GM19467 (cell line): Measurements from ENCODE around the gene YPEL1.
"Not testable (repeated sequence)": the region's sequence is repeated elsewhere in the genome, so short reads cannot be mapped to it uniquely, and the experiment has no call there.

Source experiments
- ATAC-seq: cut with Tn5 transposase; IDR thresholded peaks from one replicate; pipeline ENCODE4 v1.9.1; 2021; ENCODE audit warnings: mild to moderate bottlenecking, moderate library complexity; ENCODE audit not compliant: unreplicated experiment

The YPEL1 gene

GRCh38 chr22:21701384-21701971, 34.1 kb downstream of the YPEL1 start:
- no peak for ATAC-seq

GRCh38 chr22:21700822-21701221, 34.8 kb downstream of the YPEL1 start:
- no peak for ATAC-seq

DNA sequence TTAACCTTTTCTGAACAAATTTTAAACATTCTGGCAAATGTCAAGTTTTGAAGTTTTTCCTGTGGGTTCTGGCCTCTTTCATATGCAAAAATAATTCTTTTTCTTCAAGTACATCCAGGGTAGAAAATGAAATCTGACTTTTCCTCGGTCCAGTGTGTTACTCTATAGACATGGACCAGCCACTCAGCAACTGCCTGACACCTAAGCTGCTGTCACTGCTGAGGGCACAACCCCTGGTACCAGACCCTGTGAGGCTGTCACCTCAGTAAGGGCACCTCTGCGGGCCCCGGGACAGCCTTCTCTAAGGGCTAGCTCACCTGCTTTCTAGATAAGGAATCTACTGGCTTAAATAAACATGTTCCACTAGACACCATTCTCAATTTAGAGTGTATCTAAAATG, 36.0 kb downstream of the YPEL1 start:
- no peak for ATAC-seq

- no peak for ATAC-seq
Observed at GRCh38 chr22:21698430-21699329, 36.9 kb downstream of the YPEL1 start.

DNA sequence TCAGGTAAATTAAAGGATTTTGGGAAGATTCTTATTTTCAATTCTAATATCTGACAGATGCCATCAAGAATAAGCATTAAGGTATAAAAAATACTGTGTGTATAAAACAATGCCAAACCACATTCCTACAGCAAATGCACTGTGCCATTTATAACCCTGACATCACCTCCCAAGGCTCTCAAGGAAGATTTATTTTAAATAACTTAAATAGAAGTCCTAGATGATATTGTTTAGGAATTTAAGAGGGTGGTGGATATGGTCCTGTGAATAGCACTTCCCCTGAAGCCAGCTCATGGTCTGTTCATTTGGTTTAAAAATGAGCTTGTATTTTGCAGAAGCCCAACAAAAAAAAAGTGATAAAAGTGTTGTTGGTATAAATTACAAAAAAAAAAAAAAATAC, 37.7 kb downstream of the YPEL1 start:
- ATAC-seq: no peak

DNA sequence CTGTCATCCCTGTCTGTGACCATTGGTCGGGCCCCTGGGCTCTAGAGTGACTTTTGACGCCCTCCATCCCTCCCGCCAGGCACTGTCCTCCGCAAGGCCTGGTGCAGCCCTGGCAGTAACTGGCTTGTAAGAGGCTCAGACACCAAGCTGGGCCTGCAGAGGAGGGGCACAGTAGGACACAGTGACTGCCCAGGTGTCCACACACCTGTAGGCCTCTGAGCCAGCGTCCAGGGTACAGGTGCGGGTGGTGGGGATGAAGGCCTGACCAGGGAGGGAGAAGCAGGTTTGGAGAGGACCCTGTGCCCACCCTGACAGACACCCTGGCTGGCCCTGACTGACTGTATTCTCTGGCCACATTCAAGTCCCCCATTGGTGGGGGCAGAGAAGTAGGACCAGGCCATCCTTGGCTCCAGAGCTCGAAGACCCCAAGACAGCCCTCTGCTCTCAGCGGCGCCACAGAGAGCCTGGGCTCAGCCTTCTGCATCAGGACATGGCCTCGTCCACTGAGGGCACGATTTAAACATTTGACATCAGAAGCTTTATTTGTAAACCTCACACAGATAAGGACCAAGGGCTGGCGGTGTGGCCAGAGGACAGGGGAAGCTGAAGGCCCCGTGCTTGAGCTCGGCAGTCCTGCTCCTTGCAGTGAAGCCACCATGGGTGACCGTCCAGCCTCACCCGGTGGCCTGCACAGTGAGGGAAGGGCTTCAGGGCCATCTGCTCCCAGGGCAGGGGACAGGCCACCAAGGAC, 38.4 kb downstream of the YPEL1 start:
- ATAC-seq: no peak

- ATAC-seq: no peak
Observed at GRCh38 chr22:21696115-21696514, 39.5 kb downstream of the YPEL1 start.

DNA sequence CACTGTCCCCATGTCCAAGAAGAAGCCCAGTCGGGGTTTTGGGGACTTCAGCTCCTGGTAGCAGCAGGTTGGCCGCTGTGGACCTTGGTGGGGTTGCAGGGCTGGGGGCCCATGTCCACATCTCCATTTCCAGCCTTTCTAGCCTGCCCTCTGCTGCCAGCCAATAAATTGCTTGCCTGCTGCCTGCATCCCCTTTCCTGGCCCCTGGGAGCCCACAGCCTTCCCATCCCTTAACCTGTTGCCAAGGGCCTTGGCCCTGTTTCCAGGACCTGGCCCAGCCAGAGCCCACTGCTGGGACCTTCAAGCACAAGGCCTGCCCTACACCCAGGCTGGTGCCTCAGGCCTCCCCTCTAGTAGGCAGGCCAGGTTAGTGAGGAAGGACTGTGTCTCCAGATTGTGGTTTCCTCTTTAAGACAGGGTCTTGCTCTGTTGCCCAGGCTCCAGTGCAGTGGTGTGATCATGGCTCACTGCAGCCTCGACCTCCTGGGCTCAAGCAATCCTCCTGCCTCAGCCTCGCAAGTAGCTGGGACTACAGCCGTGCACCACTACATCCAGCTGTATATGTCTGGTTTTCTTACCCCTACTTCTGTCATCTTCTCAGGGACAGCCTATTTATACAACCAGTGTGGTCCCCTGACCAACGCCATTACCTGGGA, 40.0 kb downstream of the YPEL1 start:
- ATAC-seq: no peak

- no peak for ATAC-seq
Observed at GRCh38 chr22:21694795-21695429, 40.7 kb downstream of the YPEL1 start.

- no peak for ATAC-seq
Observed at GRCh38 chr22:21694394-21694793, 41.2 kb downstream of the YPEL1 start.

DNA sequence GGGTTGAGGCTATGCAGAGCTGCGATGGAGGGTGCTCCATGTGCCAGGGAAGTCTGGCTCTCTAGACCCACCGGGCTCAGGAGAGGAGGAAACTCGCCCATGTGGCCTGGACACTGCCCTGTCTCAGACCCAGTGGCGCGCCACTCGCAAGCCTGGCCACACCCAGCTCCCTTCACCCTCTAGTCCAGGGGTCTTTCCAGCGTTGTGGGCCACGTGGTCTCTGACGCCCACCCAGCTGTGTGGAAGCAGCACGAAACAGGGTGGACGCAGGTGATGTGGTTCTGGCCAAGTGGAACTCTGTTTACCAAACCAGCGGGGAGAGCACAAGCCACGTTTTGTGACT, 41.6 kb downstream of the YPEL1 start:
- ATAC-seq: no peak

DNA sequence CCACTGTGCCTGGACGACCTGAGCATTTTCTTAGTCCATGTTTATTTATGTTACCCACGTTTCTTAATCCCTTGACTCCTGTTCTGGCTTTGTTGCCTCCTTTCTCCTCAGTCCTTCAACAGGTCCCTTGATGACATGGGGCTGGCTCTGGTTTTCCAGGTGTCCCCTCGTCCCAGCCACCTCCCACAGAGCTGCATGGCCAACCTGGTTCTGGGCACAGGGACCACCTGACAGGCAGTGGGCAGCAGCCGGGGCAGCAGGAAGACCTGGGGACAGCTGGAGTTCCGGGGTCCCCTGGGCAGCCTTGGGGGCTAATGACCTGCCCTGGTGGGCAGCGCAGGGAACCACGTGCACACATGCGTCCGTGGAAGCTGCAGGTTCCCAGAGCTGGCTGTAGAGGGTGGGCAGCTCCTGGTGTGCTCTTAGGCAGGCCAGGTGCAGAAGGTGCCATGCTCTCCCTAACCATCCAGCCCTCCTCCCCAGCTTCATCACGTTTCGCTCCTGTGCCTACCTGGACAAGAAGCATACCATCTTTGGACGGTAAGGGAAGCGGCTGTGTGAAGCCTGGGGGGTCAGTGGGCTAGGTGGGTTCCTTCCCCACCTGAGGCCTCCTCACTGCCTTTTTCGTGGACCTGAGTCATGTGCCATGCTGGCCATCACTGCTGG, 42.1 kb downstream of the YPEL1 start:
- ATAC-seq: no peak

- not testable (repeated sequence) for ATAC-seq
Observed at GRCh38 chr22:21692856-21693255, 42.7 kb downstream of the YPEL1 start.

GRCh38 chr22:21691816-21692215, 43.8 kb downstream of the YPEL1 start:
- ATAC-seq: no peak

DNA sequence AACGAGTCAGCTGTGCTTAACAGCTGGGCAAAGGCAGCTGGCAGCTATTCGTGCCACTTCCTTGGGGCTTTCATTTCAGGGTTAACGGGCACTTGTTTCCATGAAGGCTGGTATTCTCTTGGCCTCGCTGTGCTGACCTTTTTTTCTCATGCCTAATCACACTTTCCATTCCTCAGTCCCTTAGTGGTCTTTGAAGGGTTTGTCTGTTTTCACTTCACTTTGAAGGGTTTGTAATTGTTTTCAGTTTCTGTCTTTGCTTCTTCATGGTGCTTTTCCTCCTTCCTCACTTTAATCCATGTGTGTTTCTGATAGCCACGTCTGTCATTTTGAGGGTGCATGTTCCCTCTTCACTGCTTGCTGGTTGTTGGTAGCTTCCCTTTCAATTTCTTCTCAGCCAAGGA, 45.2 kb downstream of the YPEL1 start:
- ATAC-seq: no peak

GRCh38 chr22:21688706-21689381, 46.8 kb downstream of the YPEL1 start:
- ATAC-seq: no peak

DNA sequence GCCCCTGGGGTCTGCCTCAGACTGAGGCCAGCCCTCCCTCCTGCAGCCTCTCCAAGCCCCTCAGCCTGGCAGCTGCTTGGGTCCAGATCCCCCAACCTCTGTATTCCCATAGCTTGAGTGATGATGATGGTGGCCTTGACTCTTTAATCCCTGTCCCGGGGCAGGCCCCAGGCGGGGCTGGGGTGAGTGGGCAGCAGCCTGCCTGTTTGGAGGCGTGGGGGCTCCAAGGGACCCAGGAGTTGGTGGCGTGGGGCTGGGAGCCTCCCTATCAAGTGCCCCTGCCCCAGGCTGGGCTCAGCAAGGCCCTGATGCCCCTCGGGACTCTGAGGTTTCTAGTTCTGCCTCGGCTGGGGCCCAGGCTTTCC, 47.3 kb downstream of the YPEL1 start:
- no peak for ATAC-seq

DNA sequence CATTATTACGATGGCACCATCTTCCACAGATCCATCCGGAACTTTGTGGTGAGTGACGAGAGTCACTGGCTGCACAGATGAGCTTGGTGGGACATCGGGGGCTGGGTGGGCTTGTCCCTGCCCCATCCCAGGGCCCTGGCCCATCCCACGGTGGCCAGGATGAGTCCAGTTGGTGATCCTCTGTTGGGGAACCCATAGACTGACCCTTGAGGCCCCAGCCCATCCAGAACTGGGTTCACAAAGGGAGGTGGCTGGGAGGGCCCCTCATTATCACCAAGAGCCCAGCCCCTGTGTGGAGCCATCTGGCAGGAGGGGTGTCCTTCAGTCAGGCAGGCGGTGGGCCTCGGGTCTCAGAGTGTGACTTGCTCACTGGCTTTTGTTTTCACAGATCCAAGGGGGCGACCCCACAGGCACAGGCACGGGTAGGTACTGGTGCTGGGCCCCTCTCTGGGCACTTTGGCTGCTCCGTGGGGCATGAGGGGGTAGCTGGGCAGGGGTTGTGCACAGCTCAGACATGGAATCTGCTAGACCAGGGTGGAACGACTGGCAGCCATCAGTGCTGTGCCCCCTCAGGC, 47.8 kb downstream of the YPEL1 start:
- ATAC-seq: no peak

DNA sequence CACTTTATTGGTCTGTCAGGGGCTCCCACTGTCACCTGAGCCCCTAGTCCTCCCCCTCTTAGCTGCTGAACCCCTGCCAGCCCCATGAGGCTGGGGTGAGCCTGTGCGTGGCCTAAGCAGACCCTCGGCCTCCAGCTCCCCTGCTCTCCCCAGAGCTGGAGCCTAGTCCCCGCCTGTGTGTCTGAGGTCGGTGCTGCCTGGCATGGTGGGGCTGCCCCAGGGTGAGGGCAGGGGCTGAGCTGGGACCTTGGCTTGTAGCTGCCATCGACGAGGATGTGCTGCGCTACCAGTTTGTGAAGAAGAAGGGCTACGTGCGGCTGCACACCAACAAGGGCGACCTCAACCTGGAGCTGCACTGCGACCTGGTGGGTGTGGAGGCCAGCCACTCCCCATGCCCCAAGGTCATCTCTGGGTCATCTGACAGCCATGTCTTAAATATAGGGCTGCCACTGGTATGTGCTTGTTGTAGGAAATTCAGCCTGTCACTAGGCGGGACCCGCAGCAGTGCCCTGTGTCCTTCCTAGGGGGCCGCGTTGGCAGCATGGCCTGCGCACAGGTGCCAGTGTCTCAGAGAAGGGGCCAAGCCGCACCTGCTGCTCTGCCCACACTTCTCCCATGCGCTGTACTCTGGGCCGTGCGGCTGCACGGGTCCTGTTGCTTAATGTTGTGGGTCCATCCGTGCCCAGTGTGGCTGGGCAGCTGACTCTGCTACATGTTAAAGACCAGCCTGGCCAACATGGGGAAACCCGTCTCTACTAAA, 48.8 kb downstream of the YPEL1 start:
- ATAC-seq: no peak
